A673 (cell line): ENCODE results near the gene ERBIN. TPM values are rescaled to one million over a fixed set of nuclear protein-coding genes. Genes with fewer than 3 reads are reported as not detected.
"Not testable (repeated sequence)": the region's sequence is repeated elsewhere in the genome, so short reads cannot be mapped to it uniquely, and the experiment has no call there.

Experiments used
- Bru-seq: library from RNA; stranded (reverse); fragments of 400-500 nt; gene quantifications from one replicate; lab custom pipeline; 2021; lab: Mats Ljungman, UMichigan
- BruChase-seq, 2 experiments: library from RNA; stranded (reverse); fragments of 400-500 nt; gene quantifications; one replicate each; lab custom pipeline; 2021; lab: Mats Ljungman, UMichigan
- BruUV-seq: library from RNA; stranded (reverse); fragments of 400-500 nt; replicated peaks from 2 replicates; lab custom pipeline; 2021; lab: Mats Ljungman, UMichigan
- CTCF ChIA-PET: fragments of 300-600 bp; sonication (Branson Sonifier 250); formaldehyde crosslinking; loops from one replicate; lab custom pipeline; 2022; ENCODE audit warnings: antibody characterized with exemption; lab: Charles Lee
- POLR2A ChIA-PET: fragments of 300-600 bp; sonication (Branson Sonifier 250); formaldehyde crosslinking; loops from one replicate; lab custom pipeline; 2022; ENCODE audit warnings: antibody characterized with exemption; ENCODE audit not compliant: low non-redundant PET; lab: Charles Lee
- DNase-seq: peaks from one replicate; pipeline ENCODE4 v3.0.0-alpha.2; 2015; ENCODE audit warnings: low spot score
- H3K27ac ChIP-seq: fragments of 200-600 bp; sonication (generic); 2 replicates; pipeline ENCODE4 v1.5.1; 2016; ENCODE audit warnings: mixed run types, low read depth, mild to moderate bottlenecking, mixed read lengths, antibody characterized with exemption, low read length; ENCODE audit not compliant: poor library complexity, severe bottlenecking
- H3K27me3 ChIP-seq: fragments of 200-600 bp; sonication (generic); replicated peaks from 2 replicates; pipeline ENCODE4 v1.6.1; 2017; ENCODE audit warnings: mixed run types, low read depth, mild to moderate bottlenecking, mixed read lengths, antibody characterized with exemption, low read length; ENCODE audit not compliant: insufficient read depth, poor library complexity
- H3K36me3 ChIP-seq: fragments of 200-600 bp; sonication (generic); 2 replicates; pipeline ENCODE4 v1.6.1; 2016; ENCODE audit warnings: mixed run types, mild to moderate bottlenecking, mixed read lengths, antibody characterized with exemption, low read length; ENCODE audit not compliant: insufficient read depth, poor library complexity, severe bottlenecking
- H3K4me1 ChIP-seq: fragments of 200-600 bp; sonication (generic); 2 replicates; pipeline ENCODE4 v1.6.1; 2017; ENCODE audit warnings: mixed run types, mild to moderate bottlenecking, mixed read lengths, antibody characterized with exemption, low read length; ENCODE audit not compliant: insufficient read depth, poor library complexity, severe bottlenecking
- H3K4me3 ChIP-seq: fragments of 200-600 bp; sonication (generic); 2 replicates; pipeline ENCODE4 v1.5.1; 2016; ENCODE audit warnings: low read depth, mixed run types, mild to moderate bottlenecking, mixed read lengths, low read length; ENCODE audit not compliant: poor library complexity, severe bottlenecking
- H3K9me3 ChIP-seq: fragments of 200-600 bp; sonication (generic); 2 replicates; pipeline ENCODE4 v1.6.1; 2016; ENCODE audit warnings: mixed run types, low read depth, mild to moderate bottlenecking, mixed read lengths, antibody characterized with exemption, low read length; ENCODE audit not compliant: poor library complexity, severe bottlenecking
- CTCF ChIP-seq: fragments of 300-800, 200-600 bp; sonication (generic); conservative IDR thresholded peaks from 2 replicates; pipeline ENCODE4 v1.5.1; 2017; ENCODE audit warnings: low read depth, mild to moderate bottlenecking, antibody characterized with exemption, low read length, moderate library complexity, mixed read lengths
- EZH2 ChIP-seq: fragments of 200-600 bp; sonication (generic); IDR thresholded peaks from 2 replicates; pipeline ENCODE4 v1.6.1; 2017; ENCODE audit warnings: borderline replicate concordance, low read depth, mild to moderate bottlenecking, mixed read lengths, antibody characterized with exemption, low read length; ENCODE audit not compliant: poor library complexity, severe bottlenecking
- intact Hi-C: fragments of 100-400 bp; cut with micrococcal nuclease; formaldehyde crosslinking; loops from one replicate; pipeline ENCODE4 v1.10.0; 2022; ENCODE audit not compliant: unreplicated experiment
- long read RNA-seq: library from polyadenylated mRNA; stranded (forward); transcript quantifications from one replicate; pipeline ENCODE4 v2.0.0, GENCODE V29; 2022
- total RNA-seq: library from RNA; stranded (reverse); gene quantifications from 2 replicates; pipeline ENCODE4 v1.2.3, GENCODE V29; 2021

ERBIN gene
- total RNA-seq (47.5 and 51.4 TPM in 2 replicates), Bru-seq, nascent RNA (percentile 92 among the genes with signal in this experiment), BruChase-seq, experiment 1, labeled RNA remaining after a 2-hour chase (percentile 90 among the genes with signal in this experiment), BruChase-seq, experiment 2, labeled RNA remaining after a 6-hour chase (percentile 85 among the genes with signal in this experiment)
- long read RNA-seq, full-length matches to known transcripts = 25 of 50 reads
- long read RNA-seq, partial matches to known transcripts = 12 of 50 reads
- long read RNA-seq, other reads (novel, unspliced or antisense) = 13 of 50 reads

- peak; percentile 65 for DNase-seq
- Histone ChIP-seq H3K4me1 (peaks cover 7% of the 10 kb centered on the region), H3K27me3 (no peaks in the 10 kb centered on the region), H3K27ac (peak within 1 kb of the TSS; percentile 96), H3K9me3 (no peaks in the 10 kb centered on the region), H3K36me3 (no peaks in the 10 kb centered on the region), H3K4me3 (peak within 1 kb of the TSS; percentile 73)
- BruUV-seq = no TSS peak
- POLR2A ChIA-PET = interaction anchor here (0.6 kb wide), 1 partner anchor 1177 kb away, joined by 4 read pairs; no protein-coding TSS in a partner anchor
- CTCF ChIA-PET = interaction anchor here (0.7 kb wide), 4 partner anchors 16 to 763 kb away, joined by 3 to 6 read pairs (median 3); no protein-coding TSS in a partner anchor
- intact Hi-C loops = loop anchor here (5.0 kb wide), 1 partner anchor 216 kb away; the partner anchor contains the start of gene SREK1
- no peak for TF ChIP-seq CTCF
- TF ChIP-seq EZH2 = no peak
Observed at GRCh38 chr5:65926276-65926783, at the start of gene ERBIN. Gene ERBIN, plus strand, starts transcription at chr5:65926575. Its CDS starts 66,144 bp downstream, at chr5:65992719.

DNA sequence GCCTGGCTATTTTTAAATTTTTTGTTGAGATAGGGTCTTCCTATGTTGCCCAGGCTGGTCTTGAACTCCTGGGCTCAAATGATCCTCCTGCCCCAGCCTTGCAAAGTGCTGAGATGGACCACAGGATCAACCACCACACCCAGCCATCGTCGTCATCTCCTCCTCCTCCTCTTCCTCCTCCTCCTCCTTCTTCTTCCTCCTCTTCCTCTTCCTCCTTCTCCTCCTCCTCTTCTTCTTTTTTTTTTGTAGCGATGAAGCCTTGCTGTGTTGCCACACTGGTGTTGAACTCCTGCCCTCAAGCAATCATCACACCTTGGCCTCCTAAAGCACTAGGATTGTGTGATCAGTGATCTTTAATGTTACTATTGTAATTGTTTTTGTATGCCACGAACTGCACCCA, 49.4 kb upstream of the ERBIN start:
- Histone ChIP-seq H3K4me1 (no peaks in the 10 kb centered on the region), H3K4me3 (no peak overlapping the region), H3K9me3 (no peaks in the 10 kb centered on the region), H3K27ac (no peak overlapping the region), H3K27me3 (no peaks in the 10 kb centered on the region), H3K36me3 (no peaks in the 10 kb centered on the region)
- intact Hi-C loops = no loop called here
- CTCF ChIA-PET = no interaction called here
- TF ChIP-seq CTCF = no peak
- TF ChIP-seq EZH2 = no peak
- no TSS peak for BruUV-seq
- POLR2A ChIA-PET = no interaction called here
- no peak for DNase-seq

DNA sequence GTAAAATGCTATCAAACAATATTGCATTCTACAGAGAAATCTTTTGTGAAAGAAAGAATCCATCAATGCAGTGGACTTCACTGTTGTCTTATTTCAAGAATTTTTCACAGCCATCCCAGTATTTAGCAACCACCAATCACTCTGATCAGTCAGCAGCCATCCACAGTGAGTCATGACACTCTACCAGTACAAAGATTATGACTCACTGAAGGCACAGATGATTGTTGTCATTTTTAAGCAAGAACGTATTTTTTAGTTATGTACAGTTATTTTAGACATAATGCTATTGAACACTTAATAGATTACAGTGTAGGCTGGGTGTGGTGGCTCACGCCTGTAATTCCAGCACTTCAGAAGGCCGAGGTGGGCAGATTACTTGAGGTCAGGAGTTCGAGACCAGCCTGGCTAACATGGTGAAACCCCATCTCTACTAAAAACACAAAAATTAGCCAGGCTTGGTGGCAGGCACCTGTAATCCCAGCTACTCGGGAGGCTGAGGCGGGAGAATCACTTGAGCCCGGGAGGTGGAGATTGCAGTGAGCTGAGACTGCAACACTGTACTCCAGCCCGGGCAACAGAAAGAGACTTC, 46.6 kb upstream of the ERBIN start:
- H3K27me3 ChIP-seq, POLR2A ChIA-PET, H3K36me3 ChIP-seq, H3K4me1 ChIP-seq, H3K4me3 ChIP-seq, BruUV-seq, intact Hi-C loops, H3K9me3 ChIP-seq, H3K27ac ChIP-seq, CTCF ChIA-PET: not testable (repeated sequence)
- peak; percentile 20 for DNase-seq
